ENCODE results near the gene TTC39B.
"Not testable (repeated sequence)": the region's sequence is repeated elsewhere in the genome, so short reads cannot be mapped to it uniquely, and the experiment has no call there.

TTC39B gene

DNA sequence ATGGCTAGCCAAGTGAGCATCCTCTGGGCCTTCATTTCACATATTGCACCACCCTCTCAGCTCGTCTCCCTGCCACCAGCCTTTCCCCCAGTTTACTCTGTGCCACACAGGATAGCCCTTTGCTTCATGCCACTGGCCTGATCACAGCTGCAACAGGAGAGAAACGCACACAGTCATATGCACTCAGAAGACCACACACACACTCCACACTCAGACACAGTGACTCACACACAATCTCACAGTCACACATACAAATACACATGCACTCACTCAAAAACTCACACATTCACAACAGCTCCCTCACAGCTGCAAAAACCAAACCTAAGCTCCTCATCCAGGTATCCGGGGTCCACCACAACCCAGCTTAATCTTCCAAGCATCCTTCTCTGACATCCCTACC, 38.7 kb downstream of the TTC39B start:
- DNase-seq (ENCODE audit: low read depth, low spot score), result no peak

DNA sequence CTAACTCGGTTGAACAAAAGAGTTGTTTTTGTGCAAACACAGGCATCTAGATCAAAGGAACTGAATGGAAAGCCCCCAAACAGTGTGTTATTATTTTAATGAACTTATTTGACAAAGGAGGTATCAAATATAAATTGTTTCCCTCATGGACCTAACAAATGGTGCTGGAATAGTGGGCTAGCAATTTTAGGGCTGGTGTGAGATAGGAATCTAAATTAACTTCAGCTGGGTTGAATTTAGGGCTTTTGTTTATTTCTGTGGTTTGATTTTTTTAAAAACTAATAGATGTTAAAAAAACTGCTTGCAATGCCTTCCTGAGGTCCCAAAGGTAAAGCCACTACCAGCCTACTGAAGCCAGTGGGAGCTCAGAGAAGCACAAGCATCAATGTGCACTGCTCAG, 42.1 kb downstream of the TTC39B start:
- no peak for DNase-seq (ENCODE audit: low read depth, low spot score)

GRCh38 chr9:15262581-15262980, 44.4 kb downstream of the TTC39B start:
- DNase-seq (ENCODE audit: low read depth, low spot score), result no peak

DNA sequence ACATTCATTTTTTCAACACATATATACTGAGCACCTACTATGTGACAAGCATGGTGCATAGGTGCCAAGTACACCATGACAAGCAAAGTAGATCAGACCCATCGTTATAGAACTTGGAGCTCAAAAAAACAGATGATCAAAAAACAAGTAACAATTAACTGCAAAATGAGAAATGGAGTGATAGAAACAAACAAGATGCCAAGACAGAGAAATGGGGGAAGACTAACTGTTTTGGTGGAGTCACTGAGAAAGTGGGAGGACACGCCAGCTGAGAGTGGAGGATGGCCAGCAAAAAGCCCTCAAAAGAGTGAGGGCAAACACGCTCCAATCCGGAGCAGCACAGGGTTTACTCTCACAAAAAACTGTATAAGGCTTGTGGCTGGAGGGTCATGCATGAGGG, 50.6 kb downstream of the TTC39B start:
- no peak for DNase-seq (ENCODE audit: low read depth, low spot score)

DNA sequence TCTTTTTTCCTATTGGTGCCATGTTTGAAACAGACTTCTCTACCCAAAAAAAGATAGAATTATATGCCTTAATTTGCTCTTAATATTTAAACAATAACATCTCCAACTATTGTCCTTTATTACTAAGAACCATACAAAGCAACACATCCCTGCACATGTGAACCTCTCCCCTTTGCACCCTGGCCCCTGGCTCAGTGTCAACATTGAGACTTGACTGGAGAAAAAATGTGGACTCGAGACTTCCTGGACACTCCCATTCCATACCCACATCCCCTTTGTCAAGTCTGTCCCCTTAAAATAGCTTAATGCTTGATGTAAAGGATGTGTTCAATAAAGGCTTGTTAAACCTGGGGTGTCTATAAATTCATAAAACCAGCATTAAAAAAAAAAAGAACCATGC, 53.2 kb downstream of the TTC39B start:
- DNase-seq (ENCODE audit: low read depth, low spot score), result no peak

DNA sequence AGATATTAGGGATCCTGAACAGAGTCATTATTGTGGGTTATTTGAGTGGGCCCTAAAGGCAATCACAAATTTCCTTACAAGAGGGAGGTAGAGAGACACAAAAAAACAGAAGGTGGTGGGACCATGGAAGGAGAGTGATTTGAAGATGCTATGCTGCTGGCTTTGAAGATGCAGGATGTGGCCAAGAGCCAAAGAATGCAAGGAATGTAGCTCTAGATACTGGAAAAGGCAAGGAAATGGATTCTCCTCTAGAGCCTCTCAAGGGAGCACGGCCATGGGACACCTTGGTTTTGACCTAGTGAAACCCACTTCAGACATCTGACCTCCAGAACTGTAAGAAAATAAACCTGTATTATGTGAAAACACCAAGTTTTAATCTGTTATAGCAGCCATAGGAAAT, 53.8 kb downstream of the TTC39B start:
- no peak for DNase-seq (ENCODE audit: low read depth, low spot score)

DNA sequence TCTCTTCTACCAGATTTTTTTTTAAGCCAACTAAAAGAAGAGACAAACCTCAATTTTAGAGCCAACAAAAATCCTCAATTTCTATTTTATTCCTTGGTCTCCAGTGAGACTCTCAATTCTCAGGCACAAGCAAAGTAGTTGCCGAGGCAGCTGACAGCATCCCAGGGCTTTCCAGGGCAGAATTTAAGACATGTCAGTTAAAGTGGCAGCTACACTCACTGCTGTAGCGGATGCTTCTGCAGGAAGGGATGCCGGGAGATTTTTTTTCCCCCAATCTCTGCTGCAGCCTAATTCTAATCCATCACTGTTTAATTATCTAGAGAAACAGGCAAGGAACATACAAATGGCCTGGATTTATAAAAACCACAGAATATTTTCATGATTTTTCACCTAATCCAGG, 57.0 kb downstream of the TTC39B start:
- no peak for DNase-seq (ENCODE audit: low read depth, low spot score)

DNA sequence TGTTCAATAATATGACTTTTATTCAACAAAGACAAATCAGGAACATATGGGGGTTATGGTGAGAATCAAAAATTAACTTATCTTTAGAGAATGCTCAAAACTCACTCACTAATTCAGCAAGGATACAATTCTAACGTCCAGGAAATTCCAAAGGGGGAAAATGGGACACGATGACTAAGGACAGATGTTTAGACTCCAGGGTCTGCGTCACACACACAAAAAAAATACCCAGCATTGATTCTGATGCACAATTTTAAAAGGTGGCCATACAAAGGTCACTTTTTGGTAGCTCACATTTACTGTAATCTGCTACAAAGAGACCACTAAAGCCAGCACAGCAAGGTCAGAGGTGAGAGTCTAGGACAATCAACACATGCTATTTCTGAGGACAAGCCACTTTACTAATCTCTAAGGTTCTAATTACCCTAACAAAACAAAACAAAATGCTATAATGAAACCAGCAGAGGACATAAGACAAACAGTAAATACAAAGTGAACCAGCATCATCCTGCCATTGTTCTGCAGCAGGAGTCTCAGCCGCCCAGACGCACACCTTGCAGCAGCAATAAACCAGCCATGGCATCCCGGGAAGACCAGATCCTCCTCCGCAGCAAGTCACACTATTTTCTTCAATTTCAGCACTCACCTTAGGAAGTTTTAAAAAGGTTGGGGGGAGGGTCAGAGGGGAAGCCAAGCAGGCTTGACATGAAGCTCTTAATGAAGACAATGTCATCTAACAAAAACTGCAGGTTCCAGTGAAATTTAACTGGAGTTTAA, 57.8 kb downstream of the TTC39B start:
- no peak for DNase-seq (ENCODE audit: low read depth, low spot score)

DNA sequence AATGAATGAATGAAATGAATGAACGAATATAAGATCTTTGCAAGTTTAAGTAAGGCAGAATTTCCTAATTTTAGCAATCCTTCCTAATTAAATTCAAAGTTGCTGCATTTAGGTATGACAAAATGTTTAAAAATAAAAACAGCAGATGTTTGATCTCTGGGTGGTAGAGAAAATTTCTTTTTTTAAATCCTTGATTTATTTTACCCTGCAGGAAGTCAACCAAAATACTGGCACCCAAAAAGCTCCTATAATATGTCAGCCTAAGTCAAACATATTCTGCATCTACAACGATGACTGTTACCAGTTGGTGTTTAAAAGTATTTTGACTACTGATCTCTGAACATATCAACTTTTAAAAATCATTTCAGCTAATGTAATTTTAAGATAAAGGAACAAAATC, 58.4 kb downstream of the TTC39B start:
- no peak for DNase-seq (ENCODE audit: low read depth, low spot score)

- no peak for DNase-seq (ENCODE audit: low read depth, low spot score)
Observed at GRCh38 chr9:15248081-15248480, 58.9 kb downstream of the TTC39B start.

DNA sequence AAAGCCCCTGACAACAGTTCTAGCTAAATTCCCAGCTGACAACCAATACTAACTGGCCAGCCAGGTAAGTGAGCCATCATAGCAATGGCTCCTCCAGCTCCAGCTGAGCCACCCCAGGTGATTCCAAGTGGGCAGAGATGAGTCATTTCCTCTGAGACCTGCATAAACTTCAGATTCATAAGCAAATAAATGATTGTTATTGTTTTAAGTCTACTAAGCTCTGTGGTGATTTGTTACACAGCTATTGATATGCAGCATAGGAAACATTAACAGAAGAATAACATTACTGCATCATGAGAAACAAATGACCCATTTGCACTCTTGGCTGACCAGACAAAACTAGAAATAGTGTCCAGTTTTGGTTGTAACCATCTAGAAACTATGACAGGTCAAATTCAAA, 60.3 kb downstream of the TTC39B start:
- no peak for DNase-seq (ENCODE audit: low read depth, low spot score)

DNA sequence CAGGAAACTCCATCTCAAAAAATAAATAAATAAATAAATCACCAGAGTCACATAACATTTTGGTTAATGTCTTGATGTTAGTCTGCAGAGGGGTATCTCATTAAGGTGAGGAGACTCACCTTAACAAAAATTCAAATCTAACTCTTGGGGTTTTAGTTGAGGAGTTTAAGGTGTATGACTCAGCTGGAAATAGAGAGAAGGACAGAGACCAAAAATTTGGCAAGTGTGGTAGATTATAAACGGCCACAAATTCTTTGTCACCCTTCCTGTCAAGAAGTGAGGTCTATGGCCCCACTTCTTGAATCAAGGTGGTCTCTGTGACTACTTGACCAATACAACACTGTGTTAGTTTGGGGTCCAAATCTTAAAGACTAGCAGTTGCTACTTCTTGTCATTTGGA, 60.8 kb downstream of the TTC39B start:
- DNase-seq (ENCODE audit: low read depth, low spot score), result no peak

DNA sequence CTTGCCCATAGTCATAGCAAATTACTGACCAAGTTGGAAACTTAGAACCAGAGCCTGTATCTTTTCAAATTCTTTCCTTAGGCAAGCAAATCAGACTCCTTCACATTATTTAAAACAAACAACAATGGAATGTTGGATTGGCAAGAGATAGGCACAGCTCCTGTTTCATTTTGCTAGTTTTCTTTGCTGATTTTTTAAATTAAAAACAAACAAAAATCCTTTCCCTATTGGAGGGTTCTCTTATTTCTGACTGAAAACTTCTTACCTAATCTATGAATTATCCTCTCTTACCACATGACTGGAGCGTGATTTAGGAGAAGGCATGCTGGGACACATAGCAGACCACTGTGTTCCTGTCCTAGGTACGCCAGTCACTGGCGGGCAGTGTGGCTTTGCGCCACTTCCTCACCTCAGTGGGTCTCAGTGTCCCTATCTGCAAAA, 63.0 kb downstream of the TTC39B start:
- DNase-seq (ENCODE audit: low read depth, low spot score), result no peak

DNA sequence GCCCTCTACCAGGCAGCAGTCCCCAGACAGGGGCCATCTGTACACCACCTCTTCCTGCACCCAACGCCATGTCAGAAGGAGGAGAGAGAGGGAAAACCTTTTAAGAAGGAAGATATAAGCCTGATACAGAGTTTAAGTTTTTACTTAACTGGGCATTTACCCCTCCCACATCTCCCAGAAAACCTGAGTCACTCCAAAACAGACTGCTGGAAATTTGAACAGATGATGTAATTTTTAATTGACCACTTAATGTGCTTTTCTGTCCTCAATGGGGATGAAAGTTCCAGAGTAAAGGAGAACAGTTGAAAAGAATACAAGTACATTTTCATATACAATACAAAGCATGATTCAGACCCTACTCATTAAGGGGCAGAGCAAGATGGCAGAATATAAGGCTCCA, 63.9 kb downstream of the TTC39B start:
- no peak for DNase-seq (ENCODE audit: low read depth, low spot score)

GRCh38 chr9:15240927-15241326, 66.1 kb downstream of the TTC39B start:
- DNase-seq (ENCODE audit: low read depth, low spot score), result no peak

- DNase-seq (ENCODE audit: low read depth, low spot score), result no peak
Observed at GRCh38 chr9:15239816-15240215, 67.2 kb downstream of the TTC39B start.

- DNase-seq (ENCODE audit: low read depth, low spot score), result no peak
Observed at GRCh38 chr9:15238646-15239045, 68.4 kb downstream of the TTC39B start.

DNA sequence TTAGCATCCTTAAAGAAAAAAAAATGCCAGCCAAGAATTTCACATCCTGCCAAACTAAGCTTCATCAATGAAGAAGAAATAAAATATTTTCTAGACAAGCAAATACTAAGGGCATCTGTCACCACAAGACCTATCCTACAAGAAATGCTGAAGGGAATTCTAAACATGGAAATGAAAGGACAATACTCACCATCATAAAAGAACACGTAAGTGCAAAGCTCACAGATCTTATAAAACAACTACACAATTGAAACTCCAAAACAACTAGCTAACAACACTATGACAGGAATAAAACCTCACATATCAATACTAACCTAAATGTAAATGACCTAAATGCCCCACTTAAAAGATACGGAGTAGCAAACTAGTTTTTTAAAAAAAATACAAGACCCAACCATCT, 71.4 kb downstream of the TTC39B start:
- DNase-seq (ENCODE audit: low read depth, low spot score), result no peak

GRCh38 chr9:15233941-15234490, 73.0 kb downstream of the TTC39B start:
- DNase-seq (ENCODE audit: low read depth, low spot score), result not testable (repeated sequence)

DNA sequence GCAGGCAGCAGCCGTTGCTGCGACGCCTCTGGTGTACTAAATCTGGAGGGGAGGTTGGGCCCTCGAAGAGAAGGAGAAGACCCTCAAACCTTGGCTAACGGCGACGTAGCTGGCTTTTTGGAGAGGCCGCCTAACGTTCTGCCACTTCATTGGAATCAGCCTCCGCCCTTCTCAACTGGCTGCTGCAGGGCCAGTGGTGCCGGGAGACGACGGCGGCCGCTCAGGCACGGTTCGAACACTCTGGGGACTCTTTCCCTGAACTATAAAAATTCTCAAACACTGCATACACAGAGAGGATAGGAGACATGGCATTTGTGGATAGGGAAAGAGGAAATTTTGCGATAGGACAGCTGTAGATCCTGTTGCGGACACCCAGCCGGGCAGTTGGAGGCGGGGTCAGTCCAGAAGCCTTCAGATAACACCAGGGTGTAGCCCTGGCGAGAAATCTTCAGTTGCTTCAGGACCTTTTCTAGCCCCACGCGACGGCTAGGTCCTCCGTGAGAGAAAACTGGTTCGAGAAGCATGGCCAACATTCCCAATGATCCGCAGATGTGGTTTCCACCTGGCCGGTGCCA, 74.2 kb downstream of the TTC39B start:
- not testable (repeated sequence) for DNase-seq (ENCODE audit: low read depth, low spot score)

DNA sequence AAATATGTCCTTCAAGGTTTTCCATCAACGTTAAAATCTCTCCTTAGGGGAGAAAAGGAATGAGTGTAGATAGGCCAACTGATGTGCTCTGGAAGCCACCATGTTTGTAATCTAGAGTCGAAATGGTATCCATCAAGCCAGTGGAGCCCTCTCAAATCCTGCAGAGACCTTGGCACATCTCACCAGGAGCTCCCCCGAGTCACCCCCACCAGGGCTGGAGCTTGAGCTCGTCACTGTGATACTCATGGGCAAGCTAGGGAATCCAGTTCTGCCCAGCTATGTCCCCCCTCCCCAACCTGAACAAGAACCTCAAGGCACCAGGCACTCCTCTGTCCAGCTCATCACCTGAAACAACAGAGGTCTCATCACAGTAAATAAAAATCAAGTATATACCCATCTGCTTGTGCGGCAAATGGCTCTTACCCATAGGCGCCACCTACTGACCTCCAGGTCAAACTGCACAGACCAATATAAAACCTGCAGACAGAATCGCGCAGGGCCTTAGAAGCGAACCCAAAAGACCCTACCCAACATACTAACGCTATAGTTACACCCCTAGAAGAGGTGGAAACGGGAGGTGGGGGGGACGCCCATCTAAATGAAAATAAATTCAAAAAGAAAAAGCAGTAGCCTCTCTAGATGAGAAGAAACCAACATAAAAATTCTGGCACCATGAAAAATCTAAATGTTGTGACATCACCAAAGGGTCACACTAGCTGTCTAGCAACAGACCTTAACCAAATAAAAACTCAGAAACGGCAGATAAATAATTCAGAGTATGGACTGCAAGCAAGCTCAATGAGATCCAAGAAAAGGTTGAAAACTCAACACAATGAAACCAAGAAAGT, 75.0 kb downstream of the TTC39B start:
- DNase-seq (ENCODE audit: low read depth, low spot score), result no peak

DNA sequence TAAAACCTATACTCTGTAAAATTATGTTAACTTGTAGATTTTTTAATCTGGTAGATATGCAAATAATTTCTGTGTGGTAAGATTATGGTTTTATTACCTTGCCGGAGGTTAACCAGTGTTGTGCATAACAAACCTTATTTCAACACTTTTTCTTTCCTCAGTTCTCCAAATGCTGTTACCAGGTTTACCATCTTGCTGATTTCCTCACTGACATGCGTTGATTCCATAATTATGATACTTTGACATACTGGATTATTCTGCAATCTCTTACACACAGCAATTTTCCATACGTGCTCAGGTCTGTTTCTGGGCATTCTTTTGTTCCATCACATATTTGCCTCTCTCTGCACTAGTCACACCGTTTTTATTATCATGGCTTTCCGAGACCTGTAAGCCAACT, 77.6 kb downstream of the TTC39B start:
- DNase-seq (ENCODE audit: low read depth, low spot score), result no peak
